ENCODE data around the gene LPAR1. TPM values are rescaled to one million over a fixed set of nuclear protein-coding genes. Genes with fewer than 3 reads are reported as not detected.
"Not testable (repeated sequence)": the region's sequence is repeated elsewhere in the genome, so short reads cannot be mapped to it uniquely, and the experiment has no call there.

LPAR1 gene, protein sequence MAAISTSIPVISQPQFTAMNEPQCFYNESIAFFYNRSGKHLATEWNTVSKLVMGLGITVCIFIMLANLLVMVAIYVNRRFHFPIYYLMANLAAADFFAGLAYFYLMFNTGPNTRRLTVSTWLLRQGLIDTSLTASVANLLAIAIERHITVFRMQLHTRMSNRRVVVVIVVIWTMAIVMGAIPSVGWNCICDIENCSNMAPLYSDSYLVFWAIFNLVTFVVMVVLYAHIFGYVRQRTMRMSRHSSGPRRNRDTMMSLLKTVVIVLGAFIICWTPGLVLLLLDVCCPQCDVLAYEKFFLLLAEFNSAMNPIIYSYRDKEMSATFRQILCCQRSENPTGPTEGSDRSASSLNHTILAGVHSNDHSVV
- polyA plus RNA-seq = 10 to 100 TPM in 2 of 3 donors, 1 to 10 TPM in 1; 3.6 to 87.3 (median 13.4) TPM

DNA sequence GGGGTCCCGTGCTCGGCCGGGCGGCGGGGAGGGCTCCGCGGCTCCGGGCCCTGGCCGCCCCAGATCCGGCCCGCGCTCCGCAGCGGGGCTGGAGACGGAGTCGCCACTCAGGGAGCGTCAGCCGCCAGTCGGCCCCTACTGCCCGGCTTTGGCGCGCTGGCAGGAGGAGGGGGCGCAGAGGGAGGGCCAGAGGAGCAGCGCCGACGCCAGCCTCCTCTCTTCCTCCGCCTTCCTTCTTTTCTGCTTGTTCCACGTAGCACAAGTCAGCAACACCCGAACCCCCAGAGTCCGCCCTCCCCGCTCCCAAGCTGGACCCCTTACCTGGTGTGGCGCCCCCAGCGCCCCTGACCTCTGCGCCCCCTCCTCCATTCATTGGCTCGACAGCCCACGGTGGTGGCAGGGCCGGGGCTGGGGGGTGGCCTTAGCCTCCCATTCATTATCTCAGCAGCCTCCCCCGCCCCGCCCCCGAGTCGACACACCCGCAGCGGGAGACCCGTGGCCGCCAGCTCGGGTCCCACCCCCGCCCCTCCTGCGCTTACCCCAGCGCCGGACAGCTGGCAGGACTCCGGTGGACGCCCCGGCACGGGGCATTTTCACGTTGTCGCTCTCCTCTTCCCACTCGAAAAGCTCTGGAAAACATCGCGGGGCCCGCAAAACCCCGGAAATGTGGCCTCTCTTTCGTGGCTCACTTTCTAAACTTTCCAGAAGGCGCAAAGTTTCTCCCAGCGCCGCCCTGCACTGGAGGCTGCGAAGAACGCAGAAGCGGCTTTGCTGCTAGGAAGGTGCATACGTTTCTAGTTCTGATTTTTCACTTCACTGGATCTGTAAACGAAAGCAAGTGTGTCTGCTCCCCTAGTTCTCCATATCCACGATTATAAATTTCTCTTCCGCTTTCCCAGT, at the start of gene LPAR1:
TSS of gene LPAR1 (minus strand) at position 140 of the 900 bp plus-strand sequence. CDS start 66,353 bp downstream, outside the sequence.
- 0 to 2% (median 1%) methylated on average over 50 to 72 of the region's 72 CpGs for WGBS, 3 donors
- H3K27ac ChIP-seq (ENCODE audit: low read depth, low read length) = peak within 1 kb of the TSS; percentile 80

DNA sequence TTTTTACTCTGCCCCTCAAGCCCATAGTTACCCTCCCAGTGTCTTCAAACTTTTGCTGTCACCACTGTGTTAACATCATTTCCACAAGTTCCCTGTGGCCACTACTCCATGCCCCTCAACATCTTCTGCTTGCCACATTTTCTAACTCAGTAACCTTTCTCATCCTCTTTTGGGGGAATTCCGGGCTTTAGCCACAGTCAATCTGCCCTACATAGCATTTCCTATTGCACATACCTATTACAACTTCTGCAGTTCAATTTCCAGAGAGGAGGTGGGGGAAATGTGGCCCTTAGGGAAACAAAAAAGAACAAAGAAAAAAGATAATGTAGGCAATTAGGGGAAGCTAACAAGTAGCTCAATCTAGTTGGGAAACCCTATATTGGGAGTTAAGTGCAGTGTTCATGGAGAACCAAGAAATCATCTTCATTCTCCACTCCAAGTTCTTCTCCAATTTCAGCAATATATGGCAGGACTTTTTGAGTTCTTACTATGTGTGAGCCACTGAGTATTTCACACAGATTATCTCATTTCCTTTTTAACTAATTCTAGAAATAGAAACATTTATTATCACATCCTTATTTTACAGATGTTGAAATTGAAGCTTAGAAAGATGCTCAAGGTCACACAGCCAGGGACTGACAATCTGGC, 40.2 kb upstream of the LPAR1 start:
- WGBS, 3 donors = 43 to 73% (median 55%) methylated on average over 1 of the region's 1 CpG
- H3K27ac ChIP-seq (ENCODE audit: low read depth, low read length) = no peak overlapping the region

DNA sequence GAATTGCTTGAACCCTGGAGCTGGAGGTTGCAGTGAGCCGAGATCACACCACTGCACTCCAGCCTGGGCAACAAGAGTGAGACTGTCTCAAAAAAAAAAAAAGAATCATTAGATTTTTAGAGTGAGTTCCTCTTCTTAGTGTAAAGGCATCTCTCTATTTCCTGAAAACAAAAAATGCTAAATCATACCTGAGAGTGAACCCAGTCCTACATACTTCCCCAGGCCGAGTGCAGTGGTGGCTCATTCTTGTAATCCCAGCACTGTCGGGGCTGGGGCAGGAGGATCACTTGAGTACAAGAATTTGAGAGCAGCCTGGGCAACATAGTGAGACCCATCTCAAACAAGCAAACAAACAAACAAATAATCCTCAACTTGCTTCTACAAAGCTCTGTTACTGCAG, 38.2 kb upstream of the LPAR1 start:
- WGBS, 3 donors = 51 to 78% (median 73%) methylated on average over 3 of the region's 3 CpGs

DNA sequence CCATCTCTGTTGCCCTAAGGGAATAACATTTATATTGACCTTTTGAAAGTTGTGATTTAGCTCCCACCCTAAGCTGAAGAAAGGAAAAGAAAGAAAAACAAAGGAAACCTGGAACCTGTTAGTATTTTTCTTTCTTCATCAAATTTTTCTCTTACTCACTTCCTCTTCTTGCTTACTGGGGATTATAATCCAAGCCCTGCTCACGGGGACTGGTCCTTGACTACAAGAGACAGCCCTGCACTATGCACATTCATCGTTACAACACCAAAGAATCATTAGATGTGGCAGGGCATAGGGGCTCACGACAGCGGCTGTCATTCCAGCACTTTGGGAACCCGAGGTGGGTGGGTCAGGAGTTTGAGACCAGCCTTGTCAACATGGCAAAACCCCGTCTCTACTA, 37.8 kb upstream of the LPAR1 start:
- no peak overlapping the region for H3K27ac ChIP-seq (ENCODE audit: low read depth, low read length)
- 68 to 79% (median 76%) methylated on average over 6 of the region's 6 CpGs for WGBS, 3 donors

More for the DNA sequence above, 38.2 kb upstream of the LPAR1 start:
- no peak overlapping the region for H3K27ac ChIP-seq (ENCODE audit: low read depth, low read length)

DNA sequence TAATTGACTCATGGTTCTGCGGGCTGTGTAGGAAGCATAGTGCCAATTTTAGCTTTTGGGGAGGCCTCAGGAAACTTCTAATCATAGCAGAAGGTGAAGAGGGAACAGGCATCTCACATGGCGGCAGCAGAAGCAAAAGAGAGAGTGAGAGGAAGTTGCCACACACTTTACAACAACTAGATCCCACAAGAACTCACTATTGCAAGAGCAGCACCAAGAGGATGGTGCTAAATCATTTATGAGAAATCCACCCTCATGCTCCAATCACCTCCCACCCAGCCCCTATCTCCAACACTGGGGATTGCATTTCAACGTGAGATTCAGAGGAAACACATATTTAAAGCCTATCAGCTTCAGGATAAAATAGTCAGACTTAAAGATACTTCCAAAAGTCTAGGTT, 36.1 kb upstream of the LPAR1 start:
- no peak overlapping the region for H3K27ac ChIP-seq (ENCODE audit: low read depth, low read length)
- WGBS, 3 donors = 52 to 79% (median 56%) methylated on average over 3 of the region's 3 CpGs

DNA sequence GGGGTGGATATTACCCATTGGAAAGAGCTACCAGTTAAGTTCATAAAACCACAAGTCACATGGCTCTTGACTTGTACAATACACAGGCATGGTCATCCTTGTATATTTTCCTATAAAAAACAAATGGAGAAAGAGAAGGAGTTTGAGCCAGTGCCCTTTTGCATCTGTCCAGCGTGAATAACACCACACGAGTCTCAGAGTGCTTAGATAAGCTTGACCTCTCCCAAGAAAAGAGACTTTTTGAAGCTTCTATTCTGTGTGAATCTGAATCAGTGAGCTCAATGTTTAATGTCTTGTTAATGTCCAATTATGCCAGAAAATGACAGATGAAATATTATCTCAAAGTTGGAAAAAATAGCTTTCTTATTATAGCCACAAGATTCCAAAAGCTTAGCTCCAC, 30.9 kb upstream of the LPAR1 start:
- H3K27ac ChIP-seq (ENCODE audit: low read depth, low read length) = no peak overlapping the region
- 49 to 61% (median 53%) methylated on average over 2 of the region's 2 CpGs for WGBS, 3 donors

DNA sequence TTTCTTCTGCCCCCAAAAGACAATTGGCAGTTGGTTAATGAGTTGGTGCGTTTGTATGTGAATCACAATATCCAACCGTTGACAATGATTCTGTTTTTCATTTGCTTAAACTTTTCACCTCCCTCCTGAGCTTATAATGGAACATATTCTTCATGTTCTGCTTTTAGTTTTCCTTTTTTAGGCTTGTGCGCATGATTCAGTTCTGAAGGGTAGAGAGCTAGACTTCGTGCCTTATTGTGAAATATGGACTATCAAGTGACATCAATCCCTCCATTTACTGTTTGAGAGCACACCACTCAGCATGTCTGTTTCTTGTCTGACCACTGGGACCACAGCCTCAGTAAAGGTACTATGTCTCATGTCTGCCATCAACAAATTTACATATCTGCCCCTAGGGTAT, 30.5 kb upstream of the LPAR1 start:
- WGBS, 3 donors = 56 to 73% (median 63%) methylated on average over 4 of the region's 4 CpGs
- H3K27ac ChIP-seq (ENCODE audit: low read depth, low read length) = no peak overlapping the region

DNA sequence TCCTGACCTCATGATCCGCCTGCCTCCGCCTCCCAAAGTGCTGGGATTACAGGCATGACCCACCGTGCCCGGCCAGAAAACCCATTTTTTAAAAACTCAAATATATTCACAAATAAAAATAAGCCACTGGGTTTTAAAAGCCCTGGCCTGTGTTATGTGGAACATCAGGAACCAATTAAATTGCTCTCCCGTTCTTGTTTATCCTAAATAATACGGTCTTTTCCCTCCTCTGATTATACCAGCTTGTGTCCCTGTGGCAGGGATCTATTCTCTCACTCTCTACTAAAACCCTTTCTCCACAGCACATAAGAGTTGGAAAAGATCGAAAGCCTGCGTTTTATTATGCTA, 30.1 kb upstream of the LPAR1 start:
- WGBS, 3 donors = 65 to 78% (median 77%) methylated on average over 8 of the region's 8 CpGs
- H3K27ac ChIP-seq (ENCODE audit: low read depth, low read length) = no peak overlapping the region

DNA sequence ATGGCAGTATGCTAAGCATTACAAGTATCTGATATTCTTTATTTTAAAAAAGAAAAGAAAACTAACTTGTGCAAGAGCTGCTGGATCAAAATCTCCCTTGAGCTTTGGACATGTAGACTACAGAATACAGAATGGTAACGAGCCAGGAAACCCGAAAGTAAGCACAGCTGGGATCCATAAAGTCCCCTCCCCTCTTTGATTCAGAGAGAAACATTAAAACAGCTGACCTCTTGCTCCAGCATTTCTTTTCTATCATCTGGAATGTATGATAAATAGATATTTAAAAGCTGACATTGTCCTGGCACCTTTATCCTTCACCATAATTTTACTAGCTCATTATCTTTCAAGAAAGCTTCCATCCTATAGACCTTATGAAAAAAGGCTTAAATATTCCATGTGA, 28.2 kb upstream of the LPAR1 start:
- H3K27ac ChIP-seq (ENCODE audit: low read depth, low read length) = no peak overlapping the region
- WGBS, 3 donors = 49 to 55% (median 49%) methylated on average over 2 of the region's 2 CpGs

DNA sequence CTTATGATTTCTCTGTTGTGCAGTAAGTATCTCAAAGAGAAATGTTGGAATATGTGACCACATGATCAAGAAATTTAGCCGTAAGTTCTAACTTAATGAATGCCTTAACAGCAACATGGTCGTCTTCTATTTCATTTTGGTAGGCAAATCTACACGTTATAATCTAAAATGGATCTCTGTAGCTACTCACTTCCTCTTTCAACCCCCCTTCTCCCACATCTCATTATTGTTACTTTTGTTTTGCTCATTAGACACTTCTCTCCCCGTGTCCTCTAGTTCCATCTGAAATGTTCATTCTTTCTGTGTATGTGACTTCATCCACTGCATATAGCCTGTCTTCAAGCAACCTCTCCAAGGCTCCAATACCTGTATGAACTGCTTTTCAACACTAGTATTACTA, 27.1 kb upstream of the LPAR1 start:
- WGBS, 3 donors = 68 to 74% (median 70%) methylated on average over 4 of the region's 4 CpGs
- H3K27ac ChIP-seq (ENCODE audit: low read depth, low read length) = no peak overlapping the region

DNA sequence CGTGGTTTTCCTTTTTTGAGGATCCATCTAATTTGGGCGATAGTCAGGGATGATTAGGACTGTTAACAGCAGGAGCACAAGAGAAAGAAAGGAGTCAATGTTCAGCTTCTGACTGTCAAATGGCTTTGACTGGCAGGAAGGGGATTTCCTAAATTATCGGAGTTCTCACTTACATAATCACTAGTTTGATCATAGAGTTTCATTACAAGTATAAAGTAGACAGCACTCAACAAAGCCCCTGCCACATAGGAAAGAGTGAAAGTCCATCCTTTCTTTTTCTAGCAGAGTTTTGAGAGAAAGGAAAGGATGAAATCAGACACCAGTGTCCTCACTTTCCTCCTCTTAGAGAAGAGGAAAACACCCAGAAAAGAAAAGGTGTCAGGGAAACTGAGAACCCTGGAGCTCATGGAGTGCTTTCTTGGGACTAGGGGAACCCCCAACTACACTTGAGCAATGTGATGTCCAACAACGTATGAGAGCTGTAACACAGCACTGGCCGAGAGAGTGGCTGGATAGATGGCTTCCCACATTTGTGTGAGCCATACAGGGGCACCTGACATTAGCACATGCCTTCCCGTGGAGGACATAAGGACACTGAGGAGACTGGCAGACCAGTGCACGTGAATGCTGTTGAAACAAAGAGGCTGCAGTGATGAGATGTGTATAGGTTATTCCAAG, 26.0 kb upstream of the LPAR1 start:
- no peak overlapping the region for H3K27ac ChIP-seq (ENCODE audit: low read depth, low read length)
- 64 to 79% (median 77%) methylated on average over 7 of the region's 7 CpGs for WGBS, 3 donors

DNA sequence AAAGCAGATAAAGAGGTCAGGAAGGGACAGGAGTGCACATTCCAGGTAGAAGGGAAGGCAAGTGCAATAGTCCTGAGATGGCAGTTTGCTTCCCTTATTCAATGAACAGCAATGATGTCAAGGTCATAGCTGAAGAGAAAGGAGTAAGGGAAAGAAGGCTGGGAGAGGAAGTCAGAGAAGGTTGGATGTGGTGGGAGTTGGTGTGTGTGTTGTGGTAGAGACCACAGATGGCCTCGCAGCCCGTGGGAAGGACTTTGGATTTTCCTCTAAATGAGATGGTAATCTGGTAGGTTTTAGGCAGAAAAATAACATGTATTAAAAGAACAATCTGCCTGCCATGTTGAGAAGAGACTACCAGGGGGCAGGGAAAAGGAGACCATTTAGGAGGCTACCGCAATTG, 25.1 kb upstream of the LPAR1 start:
- 87 to 91% (median 89%) methylated on average over 3 of the region's 3 CpGs for WGBS, 3 donors
- no peak overlapping the region for H3K27ac ChIP-seq (ENCODE audit: low read depth, low read length)

DNA sequence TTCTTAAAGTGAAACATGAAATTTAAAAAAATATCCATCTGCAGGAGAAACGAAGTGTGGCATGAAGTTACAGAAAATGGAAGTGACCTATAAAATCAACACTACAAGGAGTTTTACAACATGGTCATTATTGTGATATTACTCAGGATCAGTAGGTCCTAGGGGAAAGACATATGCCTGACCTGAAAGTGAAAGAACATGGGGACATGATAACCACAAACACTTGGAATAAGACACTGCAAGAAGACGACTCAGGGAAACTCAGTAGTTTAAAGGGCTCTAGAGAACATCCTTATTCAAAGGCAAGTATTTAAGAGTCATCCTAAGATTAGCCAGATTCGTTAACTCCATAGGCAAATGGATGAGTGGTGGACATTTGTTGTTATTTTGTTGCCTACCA, 19.9 kb upstream of the LPAR1 start:
- 80 to 88% (median 85%) methylated on average over 3 of the region's 3 CpGs for WGBS, 3 donors
- no peak overlapping the region for H3K27ac ChIP-seq (ENCODE audit: low read depth, low read length)

DNA sequence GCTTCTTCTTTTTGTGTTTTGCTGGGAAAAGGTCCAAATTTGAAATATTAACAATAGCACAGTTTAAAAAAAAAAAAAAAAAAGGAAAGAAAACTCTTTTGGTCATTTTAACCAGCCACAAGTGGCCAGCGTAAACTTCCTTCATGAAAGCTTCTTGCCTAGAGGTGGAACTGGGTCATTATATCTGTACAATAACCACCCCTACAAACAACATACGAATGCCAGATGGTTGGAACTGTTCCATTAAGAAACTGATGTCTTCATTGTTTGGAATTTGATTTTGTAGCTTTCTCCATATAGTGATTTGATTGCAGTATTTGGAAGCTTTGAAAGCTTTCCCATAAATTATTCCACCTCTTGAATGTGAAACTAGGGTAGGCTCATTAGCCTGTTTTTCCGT, 18.3 kb upstream of the LPAR1 start:
- WGBS, 3 donors = 37 to 66% (median 52%) methylated on average over 3 of the region's 3 CpGs
- no peak overlapping the region for H3K27ac ChIP-seq (ENCODE audit: low read depth, low read length)

DNA sequence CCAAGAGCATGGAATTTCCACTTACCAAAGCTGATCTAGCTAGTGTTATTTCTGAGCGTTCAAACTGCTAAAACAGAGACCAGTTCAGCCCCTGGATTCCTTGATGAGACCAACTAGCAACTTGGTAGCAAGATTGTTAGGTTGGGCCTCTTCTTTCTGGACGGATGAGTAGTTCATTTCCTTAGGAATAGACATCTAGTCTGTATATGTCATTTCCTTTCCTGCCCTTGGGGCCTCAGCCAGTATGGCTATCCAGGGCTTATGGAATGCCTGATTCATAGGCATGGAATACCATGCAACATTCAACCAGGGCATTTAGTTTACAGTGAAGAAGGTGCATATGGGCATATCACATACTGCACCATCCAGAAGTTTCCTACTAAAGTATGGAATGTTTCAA, 14.5 kb upstream of the LPAR1 start:
- 77 to 82% (median 79%) methylated on average over 2 of the region's 2 CpGs for WGBS, 3 donors

DNA sequence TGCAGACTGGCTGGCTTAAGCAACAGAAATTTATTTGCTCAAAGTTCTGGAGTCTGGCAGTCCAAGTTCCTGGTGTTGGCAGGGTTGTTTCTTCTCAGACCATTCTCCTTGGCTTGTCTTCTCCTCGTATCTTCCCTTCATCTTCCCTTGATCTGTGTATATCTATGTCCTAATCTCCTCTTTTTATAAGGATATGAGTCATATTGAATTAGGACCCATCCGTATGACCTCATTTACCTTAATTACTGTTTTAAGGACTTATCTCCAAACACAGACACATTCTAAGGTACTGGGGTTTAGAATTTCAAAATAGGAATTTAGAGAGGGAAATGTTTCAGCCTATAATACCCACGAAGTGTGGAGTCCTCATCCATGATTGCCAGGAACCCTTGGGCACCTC, 13.1 kb upstream of the LPAR1 start:
- H3K27ac ChIP-seq (ENCODE audit: low read depth, low read length) = no peak overlapping the region
- WGBS, 3 donors = 66 to 76% (median 71%) methylated on average over 3 of the region's 3 CpGs

More for the DNA sequence above, 14.5 kb upstream of the LPAR1 start:
- H3K27ac ChIP-seq (ENCODE audit: low read depth, low read length) = no peak overlapping the region

DNA sequence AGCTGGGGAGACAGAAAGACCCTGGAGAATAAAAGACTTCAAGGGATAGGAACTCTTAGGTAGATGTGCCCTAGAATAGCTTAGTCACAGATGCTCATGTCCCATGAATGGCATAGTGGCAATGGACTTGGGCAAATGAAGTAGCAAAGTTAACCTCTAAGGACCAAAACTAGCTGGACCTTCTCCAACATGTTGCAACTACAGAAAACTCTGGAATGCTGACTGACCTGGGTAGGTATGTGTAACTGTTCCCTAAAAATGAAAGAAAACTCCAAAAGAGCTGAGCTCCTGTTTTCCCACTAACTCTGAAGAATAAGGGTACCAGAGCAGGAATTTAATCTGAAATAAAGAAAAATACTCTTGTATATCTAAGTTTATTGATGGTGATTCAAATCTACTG, 12.5 kb upstream of the LPAR1 start:
- H3K27ac ChIP-seq (ENCODE audit: low read depth, low read length) = no peak overlapping the region

DNA sequence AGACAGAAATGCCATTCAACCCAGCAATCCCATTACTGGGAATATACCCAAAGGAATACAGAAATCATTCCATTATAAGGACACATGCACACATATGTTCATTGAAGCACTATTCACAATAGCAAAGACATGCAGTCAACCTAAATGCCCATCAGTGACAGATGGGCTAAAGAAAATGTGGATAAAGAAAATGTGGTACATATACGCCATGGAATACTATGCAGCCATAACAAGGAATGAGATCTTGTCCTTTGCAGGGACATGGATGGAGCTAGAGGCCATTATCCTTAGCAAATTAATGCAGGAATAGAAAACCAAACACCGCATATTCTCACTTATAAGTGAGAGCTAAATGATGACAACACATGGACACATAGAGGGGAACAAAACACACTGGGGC, 9.0 kb upstream of the LPAR1 start:
- H3K27ac ChIP-seq (ENCODE audit: low read depth, low read length) = not testable (repeated sequence)
- WGBS, 3 donors = 94 to 98% (median 96%) methylated on average over 2 of the region's 2 CpGs

DNA sequence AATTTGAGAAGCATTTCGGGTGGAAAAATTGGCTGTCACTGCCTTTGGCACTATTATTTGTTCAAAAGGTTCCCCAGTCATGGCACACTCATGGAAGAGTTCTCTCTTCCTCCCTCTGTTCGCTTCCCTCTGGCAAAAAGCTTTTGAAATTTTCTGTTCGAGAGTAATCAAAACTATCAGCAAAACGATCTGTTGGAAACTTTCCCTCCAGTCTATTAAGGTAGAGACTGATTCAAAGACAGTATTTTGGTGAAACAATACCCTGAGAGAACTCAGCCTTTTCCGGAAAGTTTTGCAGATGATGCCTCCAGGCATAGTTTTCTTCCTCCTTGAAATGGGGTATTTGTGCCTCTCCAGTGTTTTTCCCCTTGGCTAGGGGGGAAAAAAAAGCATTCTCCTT, 3.6 kb upstream of the LPAR1 start:
- WGBS, 3 donors = 66 to 79% (median 71%) methylated on average over 5 of the region's 5 CpGs
- no peak overlapping the region for H3K27ac ChIP-seq (ENCODE audit: low read depth, low read length)
